ENCODE results near the gene ITGB8. TPM values are rescaled to one million over a fixed set of nuclear protein-coding genes. Genes with fewer than 3 reads are reported as not detected.
A peak's percentile ranks its signal among the peaks of the same experiment; 100 is the strongest.

Gene ITGB8
- total and polyA plus RNA-seq, 9 donors: 3.7 to 45.5 (median 10.6) TPM

DNA sequence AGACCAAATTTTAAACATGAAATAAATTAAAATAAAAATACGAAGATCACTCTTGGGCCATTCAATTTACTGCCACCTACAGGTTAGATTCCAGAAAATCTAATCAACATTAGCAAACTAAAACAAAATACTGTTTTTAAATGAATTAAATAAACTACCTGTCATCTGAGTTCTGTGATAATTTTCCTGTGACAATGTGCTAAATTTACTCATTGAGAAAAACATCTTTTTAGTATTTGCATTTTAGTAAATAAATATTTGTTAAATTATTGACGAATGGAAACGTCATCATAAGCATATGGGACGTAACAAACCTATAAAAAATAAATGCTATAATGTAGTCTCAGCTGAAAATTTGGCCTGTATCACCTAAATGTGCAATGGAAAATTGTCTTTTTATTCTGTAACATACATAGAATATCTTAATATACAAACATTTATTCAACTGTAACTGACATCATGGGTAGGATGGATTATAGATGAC is 72.1 kb downstream of the ITGB8 start:
- intact Hi-C loops (cut with DNase I): no loop called here
- DNase-seq: no peak
- Histone ChIP-seq H3K4me1 (ENCODE audit: insufficient read depth) (peaks cover 6% of the 10 kb centered on the region), H3K27ac (no peak overlapping the region), H3K4me3 (no peak overlapping the region), H3K27me3 (no peaks in the 10 kb centered on the region), H3K9me3 (no peaks in the 10 kb centered on the region), H3K36me3 (no peaks in the 10 kb centered on the region)
- 36 to 51% (median 45%) methylated on average over 4 of the region's 4 CpGs for WGBS, 3 donors
- no peak for TF ChIP-seq CTCF (IDR thresholded peaks at IDR 0.05)
- TF ChIP-seq POLR2A (IDR thresholded peaks at IDR 0.05): no peak
- no peak for TF ChIP-seq EP300 (IDR thresholded peaks at IDR 0.05)

GRCh38 chr7:20403331-20403730 is 72.6 kb downstream of the ITGB8 start:
- Histone ChIP-seq H3K4me3 (no peak overlapping the region), H3K27me3 (no peaks in the 10 kb centered on the region), H3K36me3 (no peaks in the 10 kb centered on the region), H3K4me1 (ENCODE audit: insufficient read depth) (peaks cover 11% of the 10 kb centered on the region), H3K27ac (no peak overlapping the region), H3K9me3 (no peaks in the 10 kb centered on the region)
- TF ChIP-seq CTCF (IDR thresholded peaks at IDR 0.05) (no peak), EP300 (IDR thresholded peaks at IDR 0.05) (no peak), POLR2A (IDR thresholded peaks at IDR 0.05) (no peak)
- peak; percentile 40 to 68 (median 58) for DNase-seq
- 14 to 46% (median 34%) methylated on average over 3 of the region's 3 CpGs for WGBS, 3 donors
- intact Hi-C loops (cut with DNase I): no loop called here

GRCh38 chr7:20404320-20404719 is 73.6 kb downstream of the ITGB8 start:
- peaks cover 14% of the 10 kb centered on the region for H3K4me1 ChIP-seq (ENCODE audit: insufficient read depth)
- no peak overlapping the region for H3K27ac ChIP-seq
- 94 to 95% (median 95%) methylated on average over 6 of the region's 6 CpGs for WGBS, 3 donors
- H3K36me3 ChIP-seq: no peaks in the 10 kb centered on the region
- no peak overlapping the region for H3K4me3 ChIP-seq
- TF ChIP-seq EP300 (IDR thresholded peaks at IDR 0.05) (no peak), CTCF (IDR thresholded peaks at IDR 0.05) (no peak), POLR2A (IDR thresholded peaks at IDR 0.05) (no peak)
- H3K9me3 ChIP-seq: no peaks in the 10 kb centered on the region
- no peak for DNase-seq
- intact Hi-C loops (cut with DNase I): no loop called here
- H3K27me3 ChIP-seq: no peaks in the 10 kb centered on the region

DNA sequence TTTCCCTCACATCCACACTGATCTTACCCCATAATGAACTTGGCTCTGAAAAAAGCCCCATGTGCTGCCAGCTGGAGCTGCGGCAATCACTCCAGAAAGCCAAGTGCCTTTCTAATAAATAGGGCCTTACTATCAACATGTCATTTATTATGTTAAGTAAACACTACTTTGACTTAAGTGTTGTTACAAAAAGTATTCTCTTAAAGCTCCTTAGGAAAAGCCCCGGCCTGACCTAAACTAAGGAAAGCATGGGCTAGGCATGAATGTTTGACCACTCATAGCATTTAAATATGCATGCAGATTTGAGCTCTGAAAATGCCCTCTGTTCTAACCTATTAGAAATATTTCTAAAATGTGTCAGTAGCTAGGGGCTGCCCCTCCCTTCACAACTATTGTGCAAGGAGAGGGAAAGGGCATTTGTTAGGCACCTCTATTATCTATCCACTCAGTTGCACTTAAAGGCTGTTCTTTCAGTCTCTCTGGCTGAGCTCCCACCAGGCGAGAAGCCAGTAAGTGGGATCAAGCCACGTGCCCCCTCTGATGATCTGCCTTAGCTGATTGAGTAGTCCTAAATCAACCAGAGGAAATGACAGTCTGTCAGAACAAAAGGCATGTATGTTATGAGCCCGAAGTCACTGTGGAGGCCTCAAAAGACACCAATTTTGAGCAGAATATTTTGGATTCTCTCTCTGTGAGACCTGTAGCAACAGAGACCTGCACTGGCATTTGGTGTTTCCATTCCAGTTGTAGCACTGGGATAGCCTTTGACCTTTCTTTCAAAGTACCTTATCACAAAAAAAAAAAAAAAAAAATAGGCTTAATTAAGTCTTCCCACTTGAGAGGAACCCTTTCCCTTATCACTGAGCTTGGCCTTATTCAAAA is 77.1 kb downstream of the ITGB8 start:
- Histone ChIP-seq H3K36me3 (no peaks in the 10 kb centered on the region), H3K4me1 (ENCODE audit: insufficient read depth) (peaks cover 14% of the 10 kb centered on the region), H3K27me3 (no peaks in the 10 kb centered on the region), H3K9me3 (no peaks in the 10 kb centered on the region), H3K4me3 (no peak overlapping the region), H3K27ac (peak overlapping the region in 1 of 2 donors; percentile 67)
- peak; percentile 45 to 76 (median 59) for DNase-seq
- intact Hi-C loops (cut with DNase I): no loop called here
- TF ChIP-seq EP300 (IDR thresholded peaks at IDR 0.05): no peak
- no peak for TF ChIP-seq POLR2A (IDR thresholded peaks at IDR 0.05)
- no peak for TF ChIP-seq CTCF (IDR thresholded peaks at IDR 0.05)
- 22 to 34% (median 25%) methylated on average over 5 of the region's 5 CpGs for WGBS, 3 donors

Measured in ovary (tissue), 9 donors.